Inflammatory macrophage treated with lipopolysaccharide for 4 hours (primary cell): ENCODE results near the gene CARD14.
"Not testable (repeated sequence)": the region's sequence is repeated elsewhere in the genome, so short reads cannot be mapped to it uniquely, and the experiment has no call there.

ENCODE experiments used
- DNase-seq: peaks from one replicate; pipeline ENCODE4 v3.0.0-alpha.2; 2020

CARD14 gene

GRCh38 chr17:80151333-80151732 is 18.5 kb upstream of the CARD14 start:
- no peak for DNase-seq

DNA sequence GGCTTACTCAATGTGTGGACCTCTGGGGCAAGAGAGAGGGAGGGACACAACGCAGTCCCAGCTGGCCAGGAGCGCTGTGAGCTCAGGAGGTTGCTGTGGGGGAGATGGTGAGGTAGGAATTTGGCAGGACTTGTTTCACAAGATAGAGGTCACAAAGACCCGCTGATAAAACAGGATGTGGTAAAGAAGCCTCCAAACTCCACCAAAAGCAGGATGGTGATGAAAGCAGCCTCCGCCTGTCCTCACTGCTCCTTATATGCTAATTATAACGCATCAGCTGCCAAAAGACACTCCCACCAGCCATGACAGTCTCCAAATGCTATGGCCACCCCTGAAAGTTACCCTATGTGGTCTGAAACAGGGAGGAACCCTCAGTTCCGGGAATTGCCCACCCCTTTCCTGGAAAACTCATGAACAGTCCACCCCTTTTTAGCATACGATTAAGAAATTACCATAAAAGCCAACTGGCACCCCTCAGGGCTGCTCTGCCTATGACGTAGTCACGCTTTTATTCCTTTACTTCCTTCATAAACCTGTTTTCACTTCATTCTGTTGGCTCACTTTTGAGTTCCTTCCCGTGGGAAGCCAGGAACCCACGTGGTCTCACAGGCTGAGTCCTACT is 17.6 kb upstream of the CARD14 start:
- DNase-seq: peak; percentile 32

GRCh38 chr17:80153004-80153403 is 16.8 kb upstream of the CARD14 start:
- DNase-seq: no peak

DNA sequence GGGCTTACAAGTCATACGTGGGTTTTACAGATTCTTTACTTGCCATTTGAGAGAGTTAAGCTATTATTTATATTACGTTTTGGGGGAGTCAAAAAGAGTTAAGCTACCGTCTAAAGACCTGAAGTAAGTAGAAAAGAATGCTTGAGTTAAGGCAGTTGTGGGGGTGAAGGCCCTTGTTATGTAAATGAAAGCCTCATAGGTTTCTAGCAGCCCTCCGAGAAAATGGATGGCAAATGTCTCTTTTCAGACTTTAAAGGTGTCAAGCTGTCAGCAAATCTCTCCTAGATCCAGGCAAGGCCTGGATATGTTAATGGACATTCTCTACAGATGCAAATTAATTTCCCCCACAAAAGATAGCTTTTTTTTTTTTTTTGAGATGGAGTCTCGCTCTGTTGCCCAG is 15.7 kb upstream of the CARD14 start:
- no peak for DNase-seq

GRCh38 chr17:80155600-80155999 is 14.2 kb upstream of the CARD14 start:
- not testable (repeated sequence) for DNase-seq

DNA sequence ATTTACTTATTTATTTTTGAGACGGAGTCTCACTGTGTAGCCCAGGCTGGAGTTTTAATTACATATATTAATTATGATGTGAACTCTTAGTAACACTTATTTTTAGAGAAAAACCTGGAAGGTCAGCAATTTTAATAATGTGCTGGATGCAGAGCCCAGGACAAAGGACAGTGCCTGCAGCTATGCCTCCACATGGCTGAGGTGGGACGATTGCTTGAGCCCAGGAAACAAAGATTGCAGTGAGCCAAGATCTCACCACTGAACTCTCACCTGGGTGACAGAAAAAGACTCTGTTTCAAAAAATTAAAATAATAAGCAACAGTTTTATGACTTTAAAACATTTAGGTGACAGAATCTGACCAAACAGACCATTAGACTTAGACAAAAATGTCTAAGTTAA is 11.0 kb upstream of the CARD14 start:
- DNase-seq: no peak

- no peak for DNase-seq
These were observed 9.3 kb upstream of the CARD14 start for GRCh38 chr17:80160536-80160935.

DNA sequence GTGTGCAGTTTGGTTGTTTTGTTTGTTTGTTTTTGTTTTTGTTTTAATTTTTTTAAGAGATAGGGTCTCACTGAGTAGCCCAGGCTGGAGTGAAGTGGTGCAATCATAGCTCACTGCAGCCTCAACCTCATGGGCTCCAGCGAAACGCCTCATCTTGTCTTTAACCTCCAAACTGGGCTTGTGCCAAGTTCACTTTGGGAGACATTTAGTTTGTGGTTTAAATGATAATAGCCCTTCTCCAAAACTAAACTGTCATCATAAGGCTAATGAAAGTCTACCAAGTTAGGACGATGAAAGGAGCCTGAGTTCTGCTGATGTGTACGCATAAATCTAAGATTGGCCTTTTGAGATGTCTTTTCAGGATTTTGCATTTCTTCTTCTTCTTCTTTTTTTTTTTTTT is 6.5 kb upstream of the CARD14 start:
- DNase-seq: no peak

DNA sequence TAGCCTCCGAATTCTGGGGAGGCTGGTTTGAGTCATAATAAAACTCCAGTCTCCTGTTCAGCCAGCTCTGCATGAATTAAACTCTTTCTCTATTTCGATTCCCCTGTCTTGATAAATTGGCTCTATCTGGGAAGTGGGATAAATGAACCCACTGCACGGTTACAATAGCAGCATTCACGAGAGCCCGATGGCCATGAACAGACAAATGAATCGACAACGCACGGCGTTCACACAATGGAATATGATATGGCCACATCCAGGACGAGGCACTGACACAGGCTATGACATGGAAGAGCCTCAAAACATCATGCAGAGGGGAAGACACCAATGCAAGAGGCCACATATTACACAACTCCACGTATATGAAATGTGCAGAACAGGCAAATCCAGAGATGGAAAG is 5.6 kb upstream of the CARD14 start:
- DNase-seq: no peak

GRCh38 chr17:80166446-80166845 is 3.4 kb upstream of the CARD14 start:
- DNase-seq: no peak

DNA sequence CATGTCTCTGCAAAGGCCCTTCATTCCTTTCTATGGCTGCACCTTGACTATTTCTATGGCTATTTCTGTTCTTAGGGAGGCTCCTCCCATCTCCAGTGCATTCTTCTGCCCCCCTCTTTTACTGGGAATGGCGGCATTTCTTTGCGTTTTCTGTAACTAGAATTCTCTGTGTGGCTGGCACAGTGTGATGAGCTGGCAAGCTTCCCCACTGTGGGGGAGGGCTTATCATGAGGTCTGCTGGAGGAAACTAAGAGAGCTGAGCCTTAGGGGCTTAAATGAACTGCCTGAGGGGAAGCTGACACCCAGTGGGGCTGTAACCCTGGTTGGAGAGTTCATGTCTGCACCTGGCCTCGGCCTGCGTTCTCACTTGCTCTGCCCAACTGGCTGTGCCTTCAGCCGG is 1.5 kb upstream of the CARD14 start:
- DNase-seq: no peak

GRCh38 chr17:80169107-80169506 is 723 bp upstream of the CARD14 start:
- DNase-seq: no peak

DNA sequence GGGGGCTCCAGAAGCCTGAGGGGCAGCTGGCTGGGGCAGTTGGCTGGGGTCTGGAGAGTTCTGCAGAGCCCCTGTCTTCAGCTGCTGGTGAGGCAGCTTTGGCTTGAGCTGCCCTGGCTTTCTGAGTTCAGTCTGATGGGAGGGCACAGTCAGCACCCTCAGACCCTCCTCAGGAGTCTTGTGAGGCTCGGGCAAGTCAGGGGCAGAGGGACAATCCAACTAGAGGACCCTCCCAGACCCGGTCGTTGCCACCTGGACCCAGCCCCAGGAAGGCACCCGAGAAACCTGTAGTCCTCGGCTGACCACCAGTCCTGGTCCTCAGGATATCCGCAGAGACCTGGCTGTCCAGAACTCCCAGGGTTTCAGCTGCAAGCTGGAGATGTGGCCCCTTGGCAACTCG is 1.9 kb downstream of the CARD14 start:
- DNase-seq: no peak

DNA sequence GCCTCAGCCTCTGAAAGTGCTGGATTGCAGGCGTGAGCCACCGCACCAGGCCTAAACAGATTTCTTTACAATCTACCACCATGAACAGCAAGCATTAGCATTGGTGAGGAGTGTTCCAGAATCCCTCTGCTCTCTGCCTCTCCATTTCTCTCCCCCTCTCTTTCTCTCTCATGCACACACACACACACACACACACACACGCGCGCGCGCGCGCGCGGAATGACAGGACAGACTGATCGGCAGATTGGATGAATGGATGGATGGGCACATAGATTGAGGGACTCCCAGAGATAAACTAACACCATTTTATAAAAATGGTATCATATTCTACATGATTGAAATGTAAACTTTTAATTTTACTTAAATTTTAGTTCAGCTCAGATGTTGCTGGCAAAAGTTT is 3.3 kb downstream of the CARD14 start:
- no peak for DNase-seq

- DNase-seq: no peak
These were observed 4.1 kb downstream of the CARD14 start for GRCh38 chr17:80173916-80174315.

DNA sequence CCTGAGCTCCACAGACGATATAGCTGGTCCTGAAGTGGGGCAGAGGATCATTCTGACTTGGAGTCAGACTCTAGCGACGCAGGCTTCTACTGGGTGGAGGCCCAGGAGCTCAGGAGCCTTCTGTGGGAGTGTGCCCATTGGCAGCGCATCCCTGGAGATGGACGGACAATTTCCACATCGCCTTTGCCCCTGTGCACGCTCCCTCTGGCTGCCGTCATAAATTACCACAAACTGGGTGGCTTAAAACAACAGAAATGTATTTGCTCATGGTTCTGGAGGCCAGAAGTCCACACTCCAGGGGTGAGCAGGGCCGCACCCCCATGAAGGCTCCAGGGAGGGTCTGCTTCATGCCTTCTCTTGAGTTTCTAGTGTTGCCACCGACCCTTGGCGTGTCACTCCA is 6.9 kb downstream of the CARD14 start:
- DNase-seq: no peak

GRCh38 chr17:80177986-80178595 is 8.3 kb downstream of the CARD14 start:
- no peak for DNase-seq

- no peak for DNase-seq
These were observed 10.4 kb downstream of the CARD14 start for GRCh38 chr17:80180192-80180591.

- DNase-seq: no peak
These were observed 11.6 kb downstream of the CARD14 start for GRCh38 chr17:80181431-80181830.

DNA sequence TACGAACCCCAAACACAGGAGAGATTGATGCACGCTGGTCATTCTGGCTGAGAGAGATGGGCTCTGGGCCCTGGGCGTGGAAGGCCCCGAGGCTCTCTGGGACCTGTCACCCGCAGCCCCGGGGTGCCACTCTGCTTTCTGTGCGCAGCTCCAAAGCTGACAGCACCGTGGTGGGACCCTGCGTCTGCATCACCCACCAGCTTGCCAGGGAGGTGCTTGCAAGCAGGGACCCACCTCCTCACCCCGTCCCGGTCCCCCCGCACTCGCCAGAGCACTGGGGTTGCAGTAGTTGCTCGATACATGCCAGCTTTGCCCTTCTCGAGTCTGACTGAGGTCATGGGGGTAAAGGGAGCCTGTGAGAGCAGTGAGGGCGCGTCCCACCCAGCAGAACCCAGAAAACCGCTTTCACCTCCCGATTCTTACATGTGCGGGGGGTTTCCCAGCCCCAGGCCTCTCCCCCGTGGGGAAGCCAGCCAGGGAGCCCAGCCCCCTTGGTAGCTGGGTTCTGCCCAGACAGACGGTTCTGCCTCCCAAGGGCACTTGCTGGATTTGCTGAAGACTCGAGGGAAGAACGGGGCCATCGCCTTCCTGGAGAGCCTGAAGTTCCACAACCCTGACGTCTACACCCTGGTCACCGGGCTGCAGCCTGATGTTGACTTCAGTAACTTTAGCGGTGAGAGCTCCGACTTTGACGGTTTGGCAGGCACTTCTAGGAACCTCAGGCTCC is 12.5 kb downstream of the CARD14 start:
- no peak for DNase-seq

DNA sequence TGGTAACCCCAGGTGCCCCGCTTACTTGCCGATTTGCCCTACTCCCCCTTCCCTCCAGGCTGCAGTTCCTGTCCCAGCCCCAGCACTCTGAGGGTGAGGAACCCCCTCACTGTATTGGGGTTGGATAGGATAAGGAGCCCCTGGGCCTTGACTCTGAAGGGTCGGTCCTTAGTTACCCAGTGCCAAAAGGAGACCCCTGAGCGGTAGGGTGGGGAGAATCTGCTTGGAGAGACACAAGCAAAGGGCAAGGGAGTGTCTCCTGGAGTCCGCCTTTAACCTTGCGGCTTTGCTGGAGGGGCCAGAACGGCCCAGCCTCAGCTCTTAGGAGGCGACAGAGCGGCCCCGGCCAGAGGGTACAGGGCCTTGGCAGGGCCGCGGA is 13.0 kb downstream of the CARD14 start:
- DNase-seq: no peak

- no peak for DNase-seq
These were observed 14.0 kb downstream of the CARD14 start for GRCh38 chr17:80183581-80184422.

DNA sequence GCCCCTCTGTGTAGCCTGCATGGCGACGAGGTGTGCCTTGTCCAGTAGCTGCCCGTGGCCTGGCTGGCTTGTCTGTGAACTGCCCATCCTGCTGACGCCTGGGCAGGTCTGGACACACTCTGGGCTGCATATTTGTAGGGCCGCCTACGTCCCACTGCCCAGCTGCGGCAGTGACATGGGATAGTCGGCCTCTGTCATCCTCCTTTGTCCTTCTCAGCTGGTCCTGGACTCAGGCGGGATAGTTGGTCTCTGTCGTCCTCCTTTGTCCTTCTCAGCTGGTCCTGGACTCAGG is 14.5 kb downstream of the CARD14 start:
- DNase-seq: no peak

DNA sequence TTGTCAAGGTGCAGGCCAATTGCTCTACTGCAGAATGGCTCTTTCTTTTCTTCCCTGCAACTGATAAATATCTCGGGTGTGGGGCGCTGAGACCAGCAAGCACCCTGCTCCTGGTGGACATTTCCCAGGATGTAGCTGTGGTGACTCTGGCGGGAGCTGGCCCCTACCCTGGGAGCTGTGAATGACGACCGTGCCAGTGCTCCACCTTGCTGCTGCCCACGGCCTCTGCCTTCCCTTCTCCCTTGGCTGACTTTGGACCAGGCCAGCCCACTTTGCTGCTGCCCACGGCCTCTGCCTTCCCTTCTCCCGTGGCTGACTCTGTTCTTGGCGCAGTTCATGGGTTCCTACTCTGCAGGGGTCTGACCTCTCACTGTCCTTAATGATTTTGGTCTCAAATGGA is 16.1 kb downstream of the CARD14 start:
- no peak for DNase-seq
